RPMI7951 (cell line): Measurements from ENCODE around the gene THSD4. TPM values are rescaled to one million over a fixed set of nuclear protein-coding genes. Genes with fewer than 3 reads are reported as not detected.

Experiments used
- DNase-seq: peaks from one replicate; pipeline ENCODE4 v3.0.0-alpha.2; 2012; ENCODE audit warnings: low read depth
- total RNA-seq: library from RNA; depleted of rRNA; stranded (reverse); fragments of >200 nt; shearing (Covaris generic); gene quantifications from 2 replicates; pipeline ENCODE4 v1.2.3, GENCODE V29; 2014

THSD4 gene
- total RNA-seq, 1 experiment from 2014 or later: 25.2 TPM

- DNase-seq: peak; percentile 35
These were observed 692.4 kb downstream of the THSD4 start for GRCh38 chr15:71807691-71808091.

DNA sequence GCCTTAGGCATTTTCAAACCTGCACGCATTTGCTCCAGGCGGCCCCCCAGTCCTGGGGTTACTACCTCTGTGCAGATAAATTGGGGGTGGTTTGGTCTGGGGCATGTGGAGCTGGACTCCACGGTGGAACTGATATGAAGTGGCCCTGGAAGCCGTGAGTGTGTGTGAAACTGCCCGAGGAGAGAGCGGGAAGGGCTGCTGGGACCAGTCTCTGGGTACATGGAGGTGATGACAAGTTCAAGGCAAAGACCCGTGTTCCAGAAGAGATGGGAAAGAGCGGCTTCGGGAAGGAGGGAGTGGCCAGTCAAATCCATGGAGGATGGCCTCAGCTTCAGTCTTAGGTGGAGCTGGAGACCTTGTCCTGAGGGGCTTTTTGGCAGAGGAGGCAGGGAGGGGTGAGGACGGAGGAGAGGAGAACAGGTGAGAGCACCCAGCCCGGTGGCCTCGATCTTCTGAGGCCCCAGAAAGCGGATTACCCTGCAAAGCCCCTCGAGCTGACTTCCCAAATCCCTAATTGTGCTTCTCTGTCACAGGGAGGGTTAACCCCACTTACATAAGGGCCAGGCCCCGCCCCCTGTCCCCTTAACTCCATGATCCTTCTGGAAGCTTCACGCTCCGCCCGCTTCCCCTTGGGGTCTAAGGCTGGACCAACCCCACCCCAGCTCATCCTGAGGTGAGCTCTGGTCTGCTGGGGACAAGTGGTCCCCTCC is 693.2 kb downstream of the THSD4 start:
- no peak for DNase-seq

GRCh38 chr15:71809346-71809745 is 694.1 kb downstream of the THSD4 start:
- DNase-seq: no peak

DNA sequence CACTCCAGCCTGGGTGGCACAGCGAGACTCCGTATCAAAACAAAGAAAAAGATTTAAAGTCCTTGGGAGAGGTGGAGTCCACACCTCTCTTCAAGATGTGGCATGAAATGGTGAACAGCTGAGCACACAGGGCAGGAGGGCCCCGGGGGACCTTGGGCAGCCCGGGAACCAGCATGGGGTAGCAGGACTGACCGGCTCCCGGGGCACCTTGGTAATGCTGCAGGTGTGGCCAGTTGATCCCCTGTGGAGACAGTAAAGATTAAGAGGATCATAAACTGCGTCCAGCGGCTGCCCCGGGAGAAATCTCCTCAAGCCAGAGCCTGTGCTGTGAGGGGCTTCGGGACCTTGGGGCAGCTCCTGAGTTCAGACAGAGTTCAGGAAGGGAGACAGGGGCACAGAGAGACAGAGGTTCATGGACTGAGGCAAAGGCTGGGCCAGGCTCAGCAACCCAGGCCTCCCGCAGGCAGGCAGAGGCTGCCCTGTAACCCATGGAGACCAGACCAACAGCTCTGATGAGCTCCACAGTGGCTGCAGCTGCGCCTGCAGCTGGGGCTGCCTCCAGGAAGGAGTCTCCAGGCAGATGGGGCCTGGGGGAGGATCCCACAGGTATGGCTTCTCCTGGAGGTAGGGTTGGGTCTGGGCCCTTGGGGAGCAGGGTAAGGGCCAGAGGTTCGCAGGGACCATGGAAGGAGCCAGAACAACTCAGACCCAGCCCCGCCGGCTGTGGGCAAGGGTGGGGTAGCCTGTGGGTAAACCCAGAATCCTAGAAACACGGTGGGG is 695.2 kb downstream of the THSD4 start, which contains the start of gene NR2E3:
NR2E3 (plus strand) TSS at position 299 of the 780 bp plus-strand sequence; CDS start at position 489, 190 bp downstream.
- DNase-seq: no peak

GRCh38 chr15:71811036-71811736 is 695.9 kb downstream of the THSD4 start:
- DNase-seq: peak; percentile 17

DNA sequence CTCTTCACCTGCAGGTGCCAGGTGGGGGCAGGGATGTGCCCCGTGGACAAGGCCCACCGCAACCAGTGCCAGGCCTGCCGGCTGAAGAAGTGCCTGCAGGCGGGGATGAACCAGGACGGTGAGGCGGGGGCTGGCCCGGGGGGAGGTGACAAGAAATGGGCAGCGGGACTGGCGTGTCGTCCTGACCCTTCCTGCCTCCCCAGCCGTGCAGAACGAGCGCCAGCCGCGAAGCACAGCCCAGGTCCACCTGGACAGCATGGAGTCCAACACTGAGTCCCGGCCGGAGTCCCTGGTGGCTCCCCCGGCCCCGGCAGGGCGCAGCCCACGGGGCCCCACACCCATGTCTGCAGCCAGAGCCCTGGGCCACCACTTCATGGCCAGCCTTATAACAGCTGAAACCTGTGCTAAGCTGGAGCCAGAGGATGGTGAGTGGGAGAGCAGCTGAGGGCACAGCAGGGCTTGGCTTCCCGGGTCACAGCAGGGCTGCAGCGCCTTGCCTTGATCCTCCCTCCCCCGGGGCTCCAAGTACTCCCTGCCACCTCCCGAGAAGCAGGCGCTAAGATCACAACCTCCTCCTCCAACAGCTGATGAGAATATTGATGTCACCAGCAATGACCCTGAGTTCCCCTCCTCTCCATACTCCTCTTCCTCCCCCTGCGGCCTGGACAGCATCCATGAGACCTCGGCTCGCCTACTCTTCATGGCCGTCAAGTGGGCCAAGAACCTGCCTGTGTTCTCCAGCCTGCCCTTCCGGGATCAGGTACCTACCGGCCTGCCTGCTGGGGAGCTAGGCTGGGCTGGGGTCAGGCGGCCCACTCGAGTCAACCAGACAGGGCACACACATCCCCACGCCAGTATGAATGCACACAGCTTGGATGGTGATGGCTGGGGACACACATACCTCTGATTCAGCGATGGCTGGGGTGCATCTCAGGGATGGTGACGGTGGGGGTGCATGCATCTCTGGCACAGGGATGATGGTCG is 696.8 kb downstream of the THSD4 start:
- DNase-seq: no peak

GRCh38 chr15:71812966-71813722 is 697.9 kb downstream of the THSD4 start:
- DNase-seq: no peak

- no peak for DNase-seq
These were observed 698.6 kb downstream of the THSD4 start for GRCh38 chr15:71813723-71814470.

- no peak for DNase-seq
These were observed 700.0 kb downstream of the THSD4 start for GRCh38 chr15:71815301-71815700.

GRCh38 chr15:71817351-71817750 is 702.1 kb downstream of the THSD4 start:
- DNase-seq: no peak

- no peak for DNase-seq
These were observed 704.9 kb downstream of the THSD4 start for GRCh38 chr15:71820127-71820526.

DNA sequence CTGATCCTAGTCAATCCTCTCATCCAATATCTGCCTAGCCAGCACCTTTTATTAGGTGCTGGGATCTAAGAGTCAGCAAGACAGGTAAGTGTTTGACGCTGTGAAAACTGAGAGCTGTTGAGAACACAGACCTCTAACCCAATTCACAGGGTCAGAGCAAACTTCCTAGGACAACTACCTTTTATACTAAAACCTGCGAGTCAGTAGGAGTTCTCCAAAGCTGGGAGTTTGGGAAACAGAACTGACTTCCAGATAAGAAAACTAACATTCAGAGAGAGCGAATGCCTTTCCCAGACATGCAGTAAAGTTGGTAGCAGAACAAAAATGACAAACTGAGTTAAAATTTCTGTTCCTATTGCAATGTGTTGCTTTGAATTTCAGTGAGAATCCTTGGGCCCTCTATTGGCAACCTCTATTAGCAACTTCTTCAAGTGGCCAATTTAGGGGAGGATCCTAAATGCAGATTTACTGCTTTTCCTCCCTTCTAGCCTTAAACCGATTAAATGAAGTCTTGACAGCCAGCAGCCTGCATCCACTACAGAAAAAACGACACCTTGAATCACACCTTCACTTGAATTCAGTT is 706.4 kb downstream of the THSD4 start:
- DNase-seq: no peak

GRCh38 chr15:71822890-71823630 is 707.8 kb downstream of the THSD4 start:
- DNase-seq: no peak

- DNase-seq: no peak
These were observed 708.5 kb downstream of the THSD4 start for GRCh38 chr15:71823801-71824200.

DNA sequence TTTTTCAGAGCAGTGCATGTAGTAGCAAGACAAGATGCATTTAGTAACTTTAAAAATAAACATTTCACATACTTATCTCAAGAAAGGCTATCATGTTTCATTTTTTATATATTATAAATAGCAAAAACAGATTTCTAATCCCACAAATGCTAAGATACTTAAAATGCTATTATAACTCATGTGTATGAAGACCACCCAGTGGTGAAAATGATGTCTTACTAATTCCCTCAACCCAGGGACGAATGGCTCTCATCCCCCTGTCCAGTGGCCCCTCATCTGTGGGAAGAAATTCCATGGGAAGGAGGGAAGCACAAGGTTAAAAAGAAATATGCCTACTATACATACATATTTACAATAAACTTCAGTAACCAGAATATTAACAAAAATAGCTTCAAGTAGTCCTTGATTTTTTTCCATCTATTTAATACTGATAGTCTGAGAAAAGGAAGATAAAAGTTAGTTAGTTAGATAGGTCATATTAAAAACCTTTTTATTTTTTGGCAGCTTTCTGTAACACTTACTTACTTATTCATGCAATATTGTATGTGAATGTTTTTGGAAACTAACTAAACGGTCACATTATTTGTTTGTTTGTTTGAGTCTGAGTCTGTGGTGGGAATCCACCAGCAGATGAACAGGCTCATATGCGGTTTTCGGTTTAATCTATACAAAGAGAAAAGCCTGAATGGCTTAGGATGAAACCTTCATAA is 709.9 kb downstream of the THSD4 start:
- DNase-seq: no peak

DNA sequence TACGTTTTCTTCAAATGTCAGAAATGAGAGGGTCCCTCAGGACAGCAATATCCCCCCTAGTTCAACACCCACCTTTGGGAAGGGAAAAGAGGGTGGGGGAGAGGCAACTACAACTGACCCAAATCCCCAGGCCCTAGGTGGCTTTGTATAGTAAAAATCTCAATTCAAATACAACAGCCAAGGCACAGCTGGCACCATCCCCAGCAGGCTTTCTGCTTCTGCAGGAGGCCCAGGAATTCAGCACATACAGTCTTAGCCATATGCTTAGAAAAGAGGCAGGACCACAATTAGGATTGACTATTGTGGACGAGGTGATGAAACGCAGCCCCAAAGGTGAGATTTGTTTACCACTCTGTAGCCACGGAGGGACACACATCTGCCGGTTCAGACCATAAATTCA is 710.9 kb downstream of the THSD4 start:
- DNase-seq: no peak

DNA sequence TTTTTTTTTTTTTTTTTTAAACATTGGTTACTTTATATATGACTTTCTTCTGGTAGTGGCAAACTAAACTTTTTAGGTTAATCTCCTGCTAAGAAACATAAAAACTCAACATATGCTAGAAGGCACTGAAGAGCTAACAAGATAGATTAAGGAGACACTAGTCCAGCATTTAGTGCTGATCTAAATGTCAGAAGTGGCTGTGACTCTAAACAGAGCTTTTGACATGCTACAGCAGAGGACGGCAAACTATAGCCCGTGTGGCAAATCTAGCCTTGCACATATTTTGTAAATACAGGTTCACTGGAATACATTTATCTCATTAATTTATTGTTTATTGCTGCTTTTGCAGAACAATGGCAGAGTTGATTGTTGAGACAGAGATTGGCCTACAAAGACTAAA is 715.7 kb downstream of the THSD4 start:
- DNase-seq: no peak
